ENCODE measurements around the gene C2CD4D.

- TF ChIP-seq CTCF (IDR thresholded peaks at IDR 0.05; ENCODE audit: low read length) (no peak), EZH2 (optimal IDR thresholded peaks at IDR 0.05; ENCODE audit: low read depth, low read length) (no peak), EZH2phosphoT487 (IDR thresholded peaks at IDR 0.05; ENCODE audit: low read length) (no peak)
Measured at GRCh38 chr1:151887028-151887427, 47.4 kb upstream of the C2CD4D start.

Data from MM.1S (cell line).